Measurements from ENCODE around the gene GALNT1. TPM values are rescaled to one million over a fixed set of nuclear protein-coding genes. Genes with fewer than 3 reads are reported as not detected.

The GALNT1 gene
- total and polyA plus RNA-seq, 9 of the 15 experiments (the other 6 are each of a cell fraction or from before 2014, with no cell fraction given) = 14.4 to 54.1 (median 36.6) TPM

- no peak for TF ChIP-seq ZNF146 (CRISPR knock-in tag; IDR thresholded peaks at IDR 0.05; ENCODE audit: unreplicated experiment)
- no peak for TF ChIP-seq ZNF707 (CRISPR knock-in tag; conservative IDR thresholded peaks at IDR 0.05)
- TF ChIP-seq EHMT2 (IDR thresholded peaks at IDR 0.05) = no peak
- TF ChIP-seq, protein P1, sequence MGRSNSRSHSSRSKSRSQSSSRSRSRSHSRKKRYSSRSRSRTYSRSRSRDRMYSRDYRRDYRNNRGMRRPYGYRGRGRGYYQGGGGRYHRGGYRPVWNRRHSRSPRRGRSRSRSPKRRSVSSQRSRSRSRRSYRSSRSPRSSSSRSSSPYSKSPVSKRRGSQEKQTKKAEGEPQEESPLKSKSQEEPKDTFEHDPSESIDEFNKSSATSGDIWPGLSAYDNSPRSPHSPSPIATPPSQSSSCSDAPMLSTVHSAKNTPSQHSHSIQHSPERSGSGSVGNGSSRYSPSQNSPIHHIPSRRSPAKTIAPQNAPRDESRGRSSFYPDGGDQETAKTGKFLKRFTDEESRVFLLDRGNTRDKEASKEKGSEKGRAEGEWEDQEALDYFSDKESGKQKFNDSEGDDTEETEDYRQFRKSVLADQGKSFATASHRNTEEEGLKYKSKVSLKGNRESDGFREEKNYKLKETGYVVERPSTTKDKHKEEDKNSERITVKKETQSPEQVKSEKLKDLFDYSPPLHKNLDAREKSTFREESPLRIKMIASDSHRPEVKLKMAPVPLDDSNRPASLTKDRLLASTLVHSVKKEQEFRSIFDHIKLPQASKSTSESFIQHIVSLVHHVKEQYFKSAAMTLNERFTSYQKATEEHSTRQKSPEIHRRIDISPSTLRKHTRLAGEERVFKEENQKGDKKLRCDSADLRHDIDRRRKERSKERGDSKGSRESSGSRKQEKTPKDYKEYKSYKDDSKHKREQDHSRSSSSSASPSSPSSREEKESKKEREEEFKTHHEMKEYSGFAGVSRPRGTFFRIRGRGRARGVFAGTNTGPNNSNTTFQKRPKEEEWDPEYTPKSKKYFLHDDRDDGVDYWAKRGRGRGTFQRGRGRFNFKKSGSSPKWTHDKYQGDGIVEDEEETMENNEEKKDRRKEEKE (IDR thresholded peaks at IDR 0.05; ENCODE audit: borderline replicate concordance in 1 of 2, control insufficient read depth in 1 of 2, low read depth in 2 of 2, low read length in 1 of 2) = no peak
- no peak for TF ChIP-seq SMC3 (conservative IDR thresholded peaks at IDR 0.05; ENCODE audit: insufficient read depth, low read depth, low read length)
Measured at GRCh38 chr18:35609236-35609635, 27.7 kb downstream of the GALNT1 start (continued).

DNA sequence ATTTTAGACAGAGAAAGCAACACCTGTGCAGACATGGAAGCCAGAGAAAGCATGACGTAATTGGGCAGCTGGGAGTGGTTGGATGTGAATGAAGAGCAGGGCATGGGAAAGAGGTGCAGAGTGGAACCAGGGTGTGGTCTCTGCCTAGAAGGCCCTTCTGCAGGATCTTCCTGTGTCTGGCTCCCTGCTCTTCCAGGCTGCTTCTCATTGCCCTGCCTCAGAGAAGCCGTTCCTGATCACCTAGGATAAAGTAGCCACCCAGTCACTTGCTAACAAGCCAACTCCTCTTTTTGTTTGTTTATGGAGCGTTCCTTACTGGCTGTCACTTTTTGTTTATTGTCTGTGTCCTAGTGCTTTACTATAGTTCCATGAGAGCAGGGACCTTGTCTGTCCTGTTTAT lies 28.5 kb downstream of the GALNT1 start:
- no peaks in the 10 kb centered on the region for H3K9me1 ChIP-seq (ENCODE audit: control insufficient read depth, insufficient read depth, low read length)
- in situ Hi-C loops (cut with MboI) = no loop called here
- 0 out of 3 replicates have a peak, but pooled peaks cover 4% of the 10 kb centered on the region for H3K79me2 ChIP-seq (ENCODE audit: control insufficient read depth, insufficient read depth, low read length)
- H3K27ac ChIP-seq (ENCODE audit: extremely low read depth, low read depth, low read length) = no peak overlapping the region
- no peak overlapping the region for H2AFZ ChIP-seq (ENCODE audit: low read depth, low read length)
- 0 out of 4 replicates have a peak overlapping the region, but pooled peaks of 1 of the 2 experiments have one; percentile 4 for H3K9ac ChIP-seq (ENCODE audit: insufficient read depth in 1 of 2, low read depth in 2 of 2, low read length in 2 of 2)
- TF ChIP-seq REST (IDR thresholded peaks at IDR 0.05; ENCODE audit: borderline replicate concordance) (no peak), REST (CRISPR knock-in tag; IDR thresholded peaks at IDR 0.05; ENCODE audit: low read depth) (no peak), ASH1L (IDR thresholded peaks at IDR 0.05; ENCODE audit: borderline replicate concordance, low read depth, partially characterized antibody) (no peak)
- DNase-seq (ENCODE audit: extremely low read depth in 1 of 4, low spot score in 3 of 4) (no peak), ATAC-seq (peak; percentile 56), FAIRE-seq (no peak)
- H3K36me3 ChIP-seq (ENCODE audit: control insufficient read depth, insufficient read depth, low read length) = no peaks in the 10 kb centered on the region
- intact Hi-C loops (cut with micrococcal nuclease) = no loop called here
- BruUV-seq (replicated peaks) = no TSS peak
- no peaks in the 10 kb centered on the region for H3K27me3 ChIP-seq (ENCODE audit: control insufficient read depth in 2 of 2, insufficient read depth in 2 of 2, low read length in 2 of 2)
- 0 out of 5 replicates have a peak, but pooled peaks cover 0 to 2% of the 10 kb centered on the region in 2 experiments for H3K4me1 ChIP-seq (replicated peaks in 1 of 2; ENCODE audit: control insufficient read depth in 2 of 2, insufficient read depth in 2 of 2, low read length in 2 of 2)
- no peak overlapping the region for H3K4me2 ChIP-seq (ENCODE audit: insufficient read depth, low read length)
- H3K4me3 ChIP-seq = no peak overlapping the region
- ChIA-PET POLR2A (interaction anchor here (4.3 kb wide), 1 partner anchor 8 kb away, joined by 22 read pairs; no protein-coding TSS in a partner anchor), CTCF (ENCODE audit: low intra/inter-chr PET ratio) (no interaction called here)
- WGBS (ENCODE audit: insufficient coverage, low coverage, missing lambda C conversion rate) = 57% methylated on average over 3 of the region's 3 CpGs
- H4K20me1 ChIP-seq (replicated peaks; ENCODE audit: control insufficient read depth, insufficient read depth, low read length) = no peaks in the 10 kb centered on the region
- no peaks in the 10 kb centered on the region for H3K9me3 ChIP-seq (replicated peaks; ENCODE audit: control insufficient read depth, insufficient read depth, low read depth, low read length)

Measured in K562 (cell line).